ENCODE measurements around the gene GRK5.

Gene GRK5

DNA sequence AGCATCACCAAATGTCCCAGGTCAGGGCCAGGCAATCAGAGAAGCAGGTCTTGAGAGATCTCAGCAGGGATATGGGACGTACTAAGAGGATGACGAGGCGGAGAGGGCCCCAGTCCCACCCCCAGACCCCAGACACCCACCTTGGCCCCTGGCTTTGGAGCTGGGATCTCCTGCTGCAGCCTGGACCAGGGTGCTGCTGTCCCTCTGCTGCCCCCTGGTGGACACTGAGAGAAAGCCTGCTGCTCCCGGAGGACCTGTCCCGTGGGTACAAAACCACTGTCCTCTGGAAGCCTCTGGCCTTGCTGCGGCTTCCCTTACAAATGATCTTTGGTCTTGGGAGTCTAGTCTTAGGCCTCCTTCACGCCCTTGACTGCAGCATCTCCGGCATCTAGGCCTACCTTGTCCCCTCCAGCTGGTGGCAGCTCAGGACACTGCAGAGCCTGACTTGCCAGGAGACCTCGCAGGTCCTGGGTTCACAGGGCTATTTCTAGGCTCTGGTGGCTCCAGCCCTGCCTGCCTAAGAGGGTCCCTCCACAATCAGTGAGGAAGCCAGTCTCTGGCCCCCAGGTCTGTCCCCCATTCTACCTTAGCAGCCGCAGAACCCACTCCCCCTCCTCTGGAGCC lies 238.1 kb downstream of the GRK5 start:
- H3K27ac ChIP-seq (ENCODE audit: low read depth, low read length), result no peak overlapping the region
- no peak overlapping the region for H3K9ac ChIP-seq (ENCODE audit: low read length)
- WGBS (ENCODE audit: extremely low coverage, insufficient coverage, low lambda C conversion rate), result no CpG with 5 or more reads among the region's 10 CpGs
- H3K4me3 ChIP-seq (ENCODE audit: low read length), result no peak overlapping the region
- H3K36me3 ChIP-seq (ENCODE audit: control insufficient read depth, insufficient read depth, low read length), result no peaks in the 10 kb centered on the region
- no peaks in the 10 kb centered on the region for H3K79me1 ChIP-seq (ENCODE audit: low read length)
- H3K56ac ChIP-seq (ENCODE audit: low read length), result no peak overlapping the region
- H3K18ac ChIP-seq (ENCODE audit: low read length), result no peak overlapping the region
- H3K27me3 ChIP-seq (ENCODE audit: insufficient read depth, low read length, poor library complexity), result no peaks in the 10 kb centered on the region
- no peak overlapping the region for H2BK5ac ChIP-seq (ENCODE audit: low read length)
- no peaks in the 10 kb centered on the region for H3K79me2 ChIP-seq (ENCODE audit: control insufficient read depth, insufficient read depth, low read length)
- no peak overlapping the region for H3K4me2 ChIP-seq (ENCODE audit: low read length)
- H2BK15ac ChIP-seq (replicated peaks; ENCODE audit: low read depth), result no peak overlapping the region
- no peak overlapping the region for H2AK5ac ChIP-seq (ENCODE audit: low read length)
- no peak overlapping the region for H3K23ac ChIP-seq (ENCODE audit: low read length)
- H2BK120ac ChIP-seq (ENCODE audit: low read depth, low read length), result no peak overlapping the region
- H3K4me1 ChIP-seq (ENCODE audit: control insufficient read depth, low read depth, low read length), result no peaks in the 10 kb centered on the region
- DNase-seq, result peak; percentile 84
- H4K5ac ChIP-seq (ENCODE audit: low read length), result no peak overlapping the region
- H3K4ac ChIP-seq (ENCODE audit: low read depth, low read length), result no peak overlapping the region
- no peak overlapping the region for H4K8ac ChIP-seq (ENCODE audit: low read depth, low read length)

DNA sequence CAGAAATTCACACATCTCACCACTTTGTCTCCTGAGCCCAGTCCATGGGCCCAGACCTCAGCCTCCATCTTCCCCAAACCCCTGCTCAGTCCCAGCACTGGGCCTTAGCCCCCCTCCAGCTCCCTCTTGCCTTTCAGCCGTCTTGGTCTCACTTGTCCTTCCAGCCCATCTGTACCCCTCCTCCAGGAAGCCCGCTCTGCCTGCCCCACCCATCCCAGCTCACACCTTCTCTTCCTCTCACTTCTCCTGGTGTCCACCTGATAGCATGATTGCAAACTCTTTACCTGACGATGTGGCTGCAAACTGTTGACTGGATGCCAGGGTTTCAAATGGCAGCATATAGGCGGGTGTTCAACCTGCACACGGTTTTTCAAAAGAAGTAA lies 238.6 kb downstream of the GRK5 start:
- no peaks in the 10 kb centered on the region for H3K36me3 ChIP-seq (ENCODE audit: control insufficient read depth, insufficient read depth, low read length)
- H2BK5ac ChIP-seq (ENCODE audit: low read length), result no peak overlapping the region
- no CpG with 5 or more reads among the region's 5 CpGs for WGBS (ENCODE audit: extremely low coverage, insufficient coverage, low lambda C conversion rate)
- no peak overlapping the region for H3K4me2 ChIP-seq (ENCODE audit: low read length)
- no peak overlapping the region for H3K18ac ChIP-seq (ENCODE audit: low read length)
- no peak overlapping the region for H3K56ac ChIP-seq (ENCODE audit: low read length)
- no peaks in the 10 kb centered on the region for H3K79me2 ChIP-seq (ENCODE audit: control insufficient read depth, insufficient read depth, low read length)
- no peak overlapping the region for H2BK15ac ChIP-seq (replicated peaks; ENCODE audit: low read depth)
- H3K4ac ChIP-seq (ENCODE audit: low read depth, low read length), result no peak overlapping the region
- no peaks in the 10 kb centered on the region for H3K79me1 ChIP-seq (ENCODE audit: low read length)
- no peak overlapping the region for H3K9ac ChIP-seq (ENCODE audit: low read length)
- H2AK5ac ChIP-seq (ENCODE audit: low read length), result no peak overlapping the region
- no peak overlapping the region for H3K23ac ChIP-seq (ENCODE audit: low read length)
- H2BK120ac ChIP-seq (ENCODE audit: low read depth, low read length), result no peak overlapping the region
- no peak overlapping the region for H3K4me3 ChIP-seq (ENCODE audit: low read length)
- no peak for DNase-seq
- no peak overlapping the region for H3K27ac ChIP-seq (ENCODE audit: low read depth, low read length)
- H3K27me3 ChIP-seq (ENCODE audit: insufficient read depth, low read length, poor library complexity), result no peaks in the 10 kb centered on the region
- no peak overlapping the region for H4K5ac ChIP-seq (ENCODE audit: low read length)
- no peak overlapping the region for H4K8ac ChIP-seq (ENCODE audit: low read depth, low read length)
- no peaks in the 10 kb centered on the region for H3K4me1 ChIP-seq (ENCODE audit: control insufficient read depth, low read depth, low read length)

DNA sequence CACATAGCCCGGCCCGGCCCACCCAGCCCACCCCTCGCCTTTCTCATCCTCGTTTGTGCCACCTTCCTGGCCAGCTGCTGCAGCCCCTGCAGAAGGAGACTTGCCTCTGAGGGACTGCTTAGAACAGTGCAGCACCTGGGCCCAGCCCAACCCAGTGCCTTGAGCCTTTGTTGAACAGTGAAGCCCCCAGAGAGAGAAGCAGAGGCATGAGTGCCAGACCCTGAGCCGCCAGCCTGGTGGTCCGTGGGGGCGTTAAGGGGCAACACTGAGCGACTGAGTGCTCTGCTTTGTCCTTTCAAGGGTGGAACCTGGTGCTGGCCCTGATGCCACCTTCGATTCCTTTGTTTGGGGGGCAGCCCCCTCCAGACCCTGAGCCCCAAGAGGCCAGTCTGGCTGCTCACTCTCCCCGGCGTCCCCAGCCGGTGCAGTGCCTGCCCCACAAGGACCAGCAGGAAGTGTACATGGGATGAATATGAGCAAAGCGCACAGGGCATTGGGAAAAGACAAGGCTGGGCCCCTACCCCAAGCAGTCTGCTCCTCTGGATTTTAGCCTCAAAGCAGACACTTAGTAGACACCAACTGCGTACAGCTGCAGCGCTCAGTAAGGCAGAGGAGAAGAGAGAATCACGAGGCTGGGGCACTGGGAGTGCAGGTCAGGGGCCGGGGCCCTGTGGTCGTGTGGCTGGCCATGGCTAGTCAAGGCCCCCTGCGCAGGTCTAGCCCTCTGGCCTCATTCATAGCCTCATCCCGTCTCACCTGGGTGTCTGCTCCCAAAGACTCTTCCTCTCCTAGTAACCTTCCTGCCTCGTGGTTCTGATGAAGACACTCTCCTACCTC lies 239.3 kb downstream of the GRK5 start:
- Histone ChIP-seq H3K56ac (ENCODE audit: low read length) (no peak overlapping the region), H2BK120ac (ENCODE audit: low read depth, low read length) (no peak overlapping the region), H2AK5ac (ENCODE audit: low read length) (no peak overlapping the region), H3K4me2 (ENCODE audit: low read length) (no peak overlapping the region), H3K4ac (ENCODE audit: low read depth, low read length) (no peak overlapping the region), H3K23ac (ENCODE audit: low read length) (no peak overlapping the region), H3K79me1 (ENCODE audit: low read length) (no peaks in the 10 kb centered on the region), H4K5ac (ENCODE audit: low read length) (no peak overlapping the region), H3K79me2 (ENCODE audit: control insufficient read depth, insufficient read depth, low read length) (no peaks in the 10 kb centered on the region), H3K36me3 (ENCODE audit: control insufficient read depth, insufficient read depth, low read length) (no peaks in the 10 kb centered on the region), H2BK15ac (replicated peaks; ENCODE audit: low read depth) (no peak overlapping the region), H3K4me3 (ENCODE audit: low read length) (no peak overlapping the region), H3K9ac (ENCODE audit: low read length) (no peak overlapping the region), H3K4me1 (ENCODE audit: control insufficient read depth, low read depth, low read length) (no peaks in the 10 kb centered on the region), H3K27ac (ENCODE audit: low read depth, low read length) (no peak overlapping the region), H3K18ac (ENCODE audit: low read length) (no peak overlapping the region), H3K27me3 (ENCODE audit: insufficient read depth, low read length, poor library complexity) (no peaks in the 10 kb centered on the region), H2BK5ac (ENCODE audit: low read length) (no peak overlapping the region), H4K8ac (ENCODE audit: low read depth, low read length) (no peak overlapping the region)
- no CpG with 5 or more reads among the region's 21 CpGs for WGBS (ENCODE audit: extremely low coverage, insufficient coverage, low lambda C conversion rate)
- DNase-seq, result no peak

DNA sequence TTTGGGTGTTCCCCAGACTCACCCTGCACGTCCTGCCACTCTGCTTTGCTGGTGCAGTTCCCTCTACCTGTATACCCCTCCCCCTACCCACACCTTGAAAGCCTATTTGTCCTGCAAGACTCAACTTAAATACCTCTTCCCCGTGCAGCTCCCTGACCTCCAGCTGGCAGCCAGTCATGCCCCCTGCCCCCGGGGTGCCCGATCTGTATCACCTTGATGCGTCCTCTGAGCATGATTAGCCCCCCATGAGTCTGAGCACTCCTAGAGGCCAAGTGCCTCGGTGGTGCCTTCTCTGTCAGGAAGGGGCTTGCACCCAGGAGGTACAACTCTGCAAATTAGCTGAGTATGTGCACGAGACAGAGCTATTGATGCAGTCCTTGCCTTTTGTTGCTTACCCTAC lies 240.1 kb downstream of the GRK5 start:
- H3K4me1 ChIP-seq (ENCODE audit: control insufficient read depth, low read depth, low read length), result no peaks in the 10 kb centered on the region
- WGBS (ENCODE audit: extremely low coverage, insufficient coverage, low lambda C conversion rate), result no CpG with 5 or more reads among the region's 7 CpGs
- H3K79me2 ChIP-seq (ENCODE audit: control insufficient read depth, insufficient read depth, low read length), result no peaks in the 10 kb centered on the region

DNA sequence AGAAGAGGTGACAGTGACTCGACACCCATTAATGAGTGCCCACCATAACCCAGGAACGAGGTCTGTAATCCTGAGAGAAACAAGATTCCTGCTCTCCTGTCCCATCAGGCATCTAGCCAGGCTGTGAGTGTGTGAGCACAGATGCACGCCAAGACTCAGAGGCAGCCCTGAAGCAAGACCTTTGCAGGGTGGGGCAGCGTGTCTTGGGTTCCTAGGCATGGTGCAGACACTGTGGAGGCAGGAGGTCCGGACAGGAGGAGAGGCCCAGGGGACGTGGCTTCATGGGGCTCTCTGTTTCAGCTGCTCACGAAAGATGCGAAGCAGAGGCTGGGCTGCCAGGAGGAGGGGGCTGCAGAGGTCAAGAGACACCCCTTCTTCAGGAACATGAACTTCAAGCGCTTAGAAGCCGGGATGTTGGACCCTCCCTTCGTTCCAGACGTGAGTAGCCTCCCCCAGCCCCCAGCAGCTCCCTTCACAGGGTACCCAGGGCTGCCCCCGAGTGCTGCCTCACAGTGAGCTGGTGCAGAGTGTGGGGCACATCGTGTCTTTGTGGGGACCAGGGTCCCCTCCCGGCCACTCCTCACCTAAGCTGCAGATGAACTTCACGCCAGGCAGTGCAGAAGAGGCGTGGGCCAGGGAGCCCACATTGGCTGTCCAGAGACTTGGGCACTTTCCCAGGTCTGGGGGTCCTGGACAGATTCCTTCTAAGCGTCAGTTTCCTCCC lies 240.6 kb downstream of the GRK5 start:
- Histone ChIP-seq H3K79me1 (ENCODE audit: low read length) (no peaks in the 10 kb centered on the region), H2BK120ac (ENCODE audit: low read depth, low read length) (no peak overlapping the region), H2BK15ac (replicated peaks; ENCODE audit: low read depth) (no peak overlapping the region), H3K4ac (ENCODE audit: low read depth, low read length) (no peak overlapping the region), H3K4me1 (ENCODE audit: control insufficient read depth, low read depth, low read length) (no peaks in the 10 kb centered on the region), H2BK5ac (ENCODE audit: low read length) (no peak overlapping the region), H3K4me2 (ENCODE audit: low read length) (no peak overlapping the region), H3K23ac (ENCODE audit: low read length) (no peak overlapping the region), H3K36me3 (ENCODE audit: control insufficient read depth, insufficient read depth, low read length) (no peaks in the 10 kb centered on the region), H3K27me3 (ENCODE audit: insufficient read depth, low read length, poor library complexity) (no peaks in the 10 kb centered on the region), H3K9ac (ENCODE audit: low read length) (no peak overlapping the region), H4K5ac (ENCODE audit: low read length) (no peak overlapping the region), H3K27ac (ENCODE audit: low read depth, low read length) (no peak overlapping the region), H3K4me3 (ENCODE audit: low read length) (no peak overlapping the region), H3K18ac (ENCODE audit: low read length) (no peak overlapping the region), H3K56ac (ENCODE audit: low read length) (no peak overlapping the region), H2AK5ac (ENCODE audit: low read length) (no peak overlapping the region), H3K79me2 (ENCODE audit: control insufficient read depth, insufficient read depth, low read length) (no peaks in the 10 kb centered on the region), H4K8ac (ENCODE audit: low read depth, low read length) (no peak overlapping the region)
- WGBS (ENCODE audit: extremely low coverage, insufficient coverage, low lambda C conversion rate), result no CpG with 5 or more reads among the region's 18 CpGs
- DNase-seq, result no peak

More for the DNA sequence above, 240.1 kb downstream of the GRK5 start:
- Histone ChIP-seq H3K4me2 (ENCODE audit: low read length) (no peak overlapping the region), H3K4me3 (ENCODE audit: low read length) (no peak overlapping the region), H3K36me3 (ENCODE audit: control insufficient read depth, insufficient read depth, low read length) (no peaks in the 10 kb centered on the region), H4K5ac (ENCODE audit: low read length) (no peak overlapping the region), H3K4ac (ENCODE audit: low read depth, low read length) (no peak overlapping the region), H4K8ac (ENCODE audit: low read depth, low read length) (no peak overlapping the region), H3K27me3 (ENCODE audit: insufficient read depth, low read length, poor library complexity) (no peaks in the 10 kb centered on the region), H3K18ac (ENCODE audit: low read length) (no peak overlapping the region), H2BK120ac (ENCODE audit: low read depth, low read length) (no peak overlapping the region), H3K56ac (ENCODE audit: low read length) (no peak overlapping the region), H2AK5ac (ENCODE audit: low read length) (no peak overlapping the region), H3K23ac (ENCODE audit: low read length) (no peak overlapping the region), H3K79me1 (ENCODE audit: low read length) (no peaks in the 10 kb centered on the region), H3K9ac (ENCODE audit: low read length) (no peak overlapping the region), H2BK15ac (replicated peaks; ENCODE audit: low read depth) (no peak overlapping the region), H3K27ac (ENCODE audit: low read depth, low read length) (no peak overlapping the region), H2BK5ac (ENCODE audit: low read length) (no peak overlapping the region)
- DNase-seq, result no peak

All from mesendoderm (in vitro differentiated cells).